Measurements from ENCODE around the gene PRKCH. TPM values are rescaled to one million over a fixed set of nuclear protein-coding genes. Genes with fewer than 3 reads are reported as not detected.

The PRKCH gene
- total RNA-seq, 1 experiment from 2014 or later, result 6.8 TPM

DNA sequence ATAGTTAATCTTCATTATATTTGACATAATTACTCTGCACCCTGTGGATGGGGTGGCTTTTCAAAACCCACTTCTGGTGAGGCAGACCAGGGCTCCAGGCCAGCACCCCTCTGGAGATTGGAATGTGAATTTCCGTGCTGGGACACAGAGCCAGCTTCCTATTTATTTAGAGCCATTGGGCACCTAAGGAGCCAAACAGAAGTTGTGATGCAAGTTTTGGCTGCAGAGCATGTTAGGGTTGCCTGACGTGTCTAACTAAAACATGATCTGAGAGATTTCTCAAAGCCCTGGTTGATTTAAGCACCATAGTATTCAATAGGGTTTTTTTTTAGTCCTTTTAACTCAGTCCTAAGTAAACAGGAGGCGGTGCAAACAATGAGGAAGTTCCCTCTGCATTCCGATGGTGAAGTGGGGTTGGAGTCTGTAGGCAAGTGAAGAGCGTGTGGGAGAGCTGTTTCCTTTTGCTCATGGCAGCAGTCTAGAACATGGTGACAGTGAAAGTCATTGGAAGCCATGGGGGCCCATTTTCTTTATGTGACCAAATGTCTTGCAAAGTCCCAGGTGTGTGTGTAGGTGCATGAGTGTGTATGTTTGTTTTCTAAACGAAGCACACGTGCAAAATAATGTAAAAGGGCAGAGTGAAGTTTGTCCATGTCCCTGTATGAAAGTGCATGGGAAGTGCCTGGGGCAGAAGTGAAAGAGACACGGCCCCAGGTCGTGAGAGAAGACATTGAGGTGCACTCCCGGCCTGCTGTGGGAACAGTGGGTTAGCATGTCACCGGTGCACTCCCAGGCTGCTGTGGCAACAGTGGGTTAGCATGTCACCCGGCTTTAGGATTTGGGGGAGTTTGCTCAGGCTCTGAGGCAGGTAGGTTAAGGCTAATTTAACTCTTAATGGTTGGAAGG is 117.7 kb downstream of the PRKCH start:
- Histone ChIP-seq H3K4me1 (no peaks in the 10 kb centered on the region), H3K27ac (no peak overlapping the region), H3K4me3 (no peak overlapping the region), H3K36me3 (no peaks in the 10 kb centered on the region), H3K27me3 (no peaks in the 10 kb centered on the region), H3K9me3 (replicated peaks) (no peaks in the 10 kb centered on the region)
- DNase-seq, result no peak

DNA sequence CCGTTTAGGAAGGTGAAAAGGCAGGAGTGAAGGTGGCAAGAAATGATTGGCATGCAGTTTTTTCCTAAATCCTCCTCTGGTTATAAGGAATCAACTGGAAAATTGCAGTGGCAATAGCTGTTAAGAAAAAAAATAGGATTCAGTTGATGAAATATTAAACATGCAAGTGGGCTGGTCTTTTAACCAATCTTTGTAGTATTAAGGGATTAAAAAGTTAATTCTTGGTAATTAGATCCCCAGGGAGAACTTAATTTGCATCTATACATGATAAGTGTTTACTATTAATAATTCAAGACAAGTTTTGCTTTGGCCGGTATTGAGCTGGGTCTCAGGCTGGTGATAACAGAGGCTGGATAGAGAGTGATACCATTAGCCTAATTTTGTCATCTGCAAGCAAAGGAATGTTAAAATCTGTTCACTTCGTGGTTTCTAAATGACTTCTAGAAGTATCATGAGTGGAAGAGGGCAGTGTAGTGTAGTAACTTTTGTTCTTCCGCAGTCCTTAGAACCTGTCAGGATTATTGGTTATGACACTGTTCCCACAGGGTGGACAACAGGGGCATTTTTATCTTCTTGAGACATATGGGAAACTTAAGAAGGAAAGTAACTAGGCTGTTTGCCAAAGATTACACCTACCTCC is 118.5 kb downstream of the PRKCH start:
- H3K4me1 ChIP-seq, result no peaks in the 10 kb centered on the region
- no peak for DNase-seq
- no peak overlapping the region for H3K4me3 ChIP-seq
- H3K27me3 ChIP-seq, result no peaks in the 10 kb centered on the region
- no peaks in the 10 kb centered on the region for H3K9me3 ChIP-seq (replicated peaks)
- H3K36me3 ChIP-seq, result no peaks in the 10 kb centered on the region
- H3K27ac ChIP-seq, result no peak overlapping the region

DNA sequence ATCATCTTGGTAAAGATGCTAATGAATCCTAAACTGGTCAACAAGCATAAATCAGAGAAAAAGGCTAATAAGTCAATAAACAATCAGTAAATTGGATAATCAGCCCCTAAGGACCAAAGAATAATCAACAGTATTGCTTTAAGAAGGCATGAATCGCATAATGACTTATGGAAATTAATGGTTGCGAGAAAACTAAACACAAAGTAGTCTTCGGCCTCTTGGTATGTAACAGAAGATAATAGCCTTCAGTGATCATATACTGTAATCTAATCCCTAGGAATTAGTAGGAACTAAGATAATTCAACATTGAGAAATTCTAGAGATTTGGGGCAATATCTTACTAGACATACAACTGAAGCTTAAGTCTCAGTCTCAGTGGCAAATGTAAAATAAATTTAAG is 122.1 kb downstream of the PRKCH start:
- no peak overlapping the region for H3K4me3 ChIP-seq
- DNase-seq, result no peak
- peaks cover 3% of the 10 kb centered on the region; the same call in 1 of the 2 replicates for H3K27me3 ChIP-seq
- no peaks in the 10 kb centered on the region for H3K36me3 ChIP-seq
- no peaks in the 10 kb centered on the region for H3K9me3 ChIP-seq (replicated peaks)
- H3K27ac ChIP-seq, result no peak overlapping the region
- no peaks in the 10 kb centered on the region for H3K4me1 ChIP-seq

DNA sequence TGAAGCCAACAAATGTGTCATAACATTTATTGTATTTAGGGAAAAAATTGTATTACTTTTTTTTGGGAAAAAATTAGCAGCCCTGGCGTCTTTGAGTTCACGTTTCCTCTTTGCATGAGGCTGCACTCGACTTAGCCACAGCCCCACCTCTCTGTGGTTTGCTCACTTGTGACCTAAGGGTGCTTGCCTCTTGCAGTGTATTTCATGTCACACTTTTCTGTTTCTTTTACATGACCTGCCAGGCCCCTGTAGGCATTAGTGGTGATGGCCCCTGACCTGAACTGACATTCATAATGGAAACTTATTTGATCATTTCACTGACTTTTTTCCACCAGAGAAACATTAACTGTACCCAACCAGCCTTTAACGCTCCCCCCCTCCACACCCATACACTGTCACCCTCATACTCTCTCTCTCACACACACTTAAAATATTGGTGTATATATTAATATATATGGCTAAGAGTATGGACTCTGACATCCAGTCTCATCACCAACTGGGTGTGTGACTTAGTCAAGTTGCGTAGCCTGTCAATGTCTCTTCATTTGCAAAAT is 122.9 kb downstream of the PRKCH start:
- Histone ChIP-seq H3K9me3 (replicated peaks) (no peaks in the 10 kb centered on the region), H3K4me3 (no peak overlapping the region), H3K36me3 (no peaks in the 10 kb centered on the region), H3K27ac (no peak overlapping the region), H3K27me3 (peaks cover 3% of the 10 kb centered on the region; the same call in 1 of the 2 replicates), H3K4me1 (no peaks in the 10 kb centered on the region)
- DNase-seq, result no peak

DNA sequence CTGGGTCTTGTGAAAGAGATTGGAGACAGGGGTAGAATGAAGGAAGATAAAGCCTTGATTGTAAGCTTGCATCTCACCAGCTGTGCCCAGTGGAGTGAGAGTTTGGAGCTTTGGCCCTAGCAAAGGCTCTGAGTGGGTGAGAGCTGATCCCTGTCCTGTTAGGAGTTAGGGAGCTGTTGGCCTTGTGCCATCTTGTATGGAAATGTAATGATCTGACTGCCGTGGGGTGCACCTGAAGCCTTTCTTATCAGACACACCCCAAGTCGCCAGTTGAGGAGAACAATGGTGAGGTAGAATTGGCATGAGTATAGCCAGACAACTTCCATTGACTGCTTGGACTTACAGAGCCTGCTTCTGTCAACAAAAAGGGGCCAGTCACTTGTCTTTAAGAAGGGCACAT is 130.1 kb downstream of the PRKCH start:
- peaks cover 3% of the 10 kb centered on the region; the same call in 1 of the 2 replicates for H3K27me3 ChIP-seq
- no peak for DNase-seq
- H3K27ac ChIP-seq, result no peak overlapping the region
- no peaks in the 10 kb centered on the region for H3K36me3 ChIP-seq
- H3K4me1 ChIP-seq, result no peaks in the 10 kb centered on the region
- H3K9me3 ChIP-seq (replicated peaks), result no peaks in the 10 kb centered on the region
- H3K4me3 ChIP-seq, result no peak overlapping the region

DNA sequence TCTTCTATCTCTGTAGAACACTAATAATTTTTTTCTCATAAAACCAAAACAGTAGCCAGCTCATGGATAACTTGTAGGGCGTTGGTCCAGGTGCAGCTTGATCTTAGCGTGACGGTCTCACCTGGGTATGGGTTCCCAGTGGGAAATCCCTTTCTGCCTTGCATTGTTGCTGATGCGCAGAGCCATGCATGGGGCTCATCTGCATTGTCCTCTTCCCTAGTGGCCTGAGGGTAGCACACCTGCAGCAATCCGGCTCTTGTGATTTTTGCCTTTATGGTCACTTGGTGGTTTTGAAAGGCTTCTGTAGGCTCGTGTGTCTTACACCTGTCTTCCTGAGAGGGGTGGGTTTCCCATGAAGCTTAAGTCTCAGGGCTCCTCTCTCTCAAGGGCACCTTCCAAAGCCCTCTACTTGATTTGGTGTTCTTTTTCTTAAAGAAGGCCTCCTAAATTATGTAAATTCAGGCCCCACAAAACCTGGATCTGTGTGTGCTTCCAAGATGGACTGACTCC is 130.6 kb downstream of the PRKCH start:
- H3K27me3 ChIP-seq, result peaks cover 3% of the 10 kb centered on the region; the same call in 1 of the 2 replicates
- no peak overlapping the region for H3K4me3 ChIP-seq
- H3K9me3 ChIP-seq (replicated peaks), result no peaks in the 10 kb centered on the region
- DNase-seq, result no peak
- H3K27ac ChIP-seq, result no peak overlapping the region
- no peaks in the 10 kb centered on the region for H3K4me1 ChIP-seq
- no peaks in the 10 kb centered on the region for H3K36me3 ChIP-seq

DNA sequence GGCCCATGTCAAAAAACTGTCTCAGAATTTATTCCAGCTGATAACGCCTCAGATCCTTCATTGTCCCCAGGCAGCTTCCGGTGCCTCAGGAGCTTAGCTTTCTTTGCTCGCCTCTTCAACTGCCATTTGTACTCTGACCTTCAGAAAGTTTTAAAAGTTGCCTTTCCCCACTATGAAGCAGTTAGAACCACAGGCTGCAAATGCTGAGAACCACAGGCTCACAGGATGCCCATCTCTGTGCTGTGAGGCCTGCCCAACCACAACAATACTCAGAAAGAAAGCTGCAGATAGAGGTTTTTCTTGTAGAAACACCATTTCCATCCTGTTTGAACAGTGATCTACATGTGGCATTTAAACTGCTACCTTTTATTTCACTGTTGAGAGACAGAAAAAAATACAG is 131.1 kb downstream of the PRKCH start:
- peaks cover 3% of the 10 kb centered on the region; the same call in 1 of the 2 replicates for H3K27me3 ChIP-seq

DNA sequence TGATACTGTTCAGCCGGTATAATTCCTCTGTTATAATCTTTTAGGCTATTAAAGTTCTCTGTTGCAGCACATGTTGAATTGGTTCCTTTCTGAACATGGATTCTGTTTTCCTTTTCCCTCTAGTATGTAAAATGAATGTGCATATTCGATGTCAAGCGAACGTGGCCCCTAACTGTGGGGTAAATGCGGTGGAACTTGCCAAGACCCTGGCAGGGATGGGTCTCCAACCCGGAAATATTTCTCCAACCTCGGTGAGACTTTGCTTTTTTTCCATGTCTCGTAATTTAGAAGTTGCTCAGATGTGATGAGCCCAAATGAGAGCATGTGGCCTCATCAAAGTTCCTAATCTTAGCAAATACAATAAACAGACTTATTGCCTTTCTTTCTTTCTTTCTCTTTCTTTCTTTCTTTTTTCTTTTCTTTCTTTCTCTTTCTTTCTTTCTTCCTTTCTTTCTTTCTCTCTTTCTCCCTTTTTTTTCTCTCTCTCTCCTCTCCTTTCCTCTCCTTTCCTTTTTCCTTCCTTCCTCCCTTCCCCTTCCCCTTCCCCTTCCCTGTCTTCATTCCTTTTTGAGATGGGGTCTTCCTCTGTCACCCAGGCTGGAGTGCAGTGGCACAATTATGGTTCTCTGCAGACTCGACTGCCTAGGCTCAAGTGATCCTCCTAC is 131.9 kb downstream of the PRKCH start:
- no peaks in the 10 kb centered on the region for H3K9me3 ChIP-seq (replicated peaks)
- H3K4me1 ChIP-seq, result no peaks in the 10 kb centered on the region
- no peaks in the 10 kb centered on the region for H3K36me3 ChIP-seq
- H3K27me3 ChIP-seq, result peaks cover 2% of the 10 kb centered on the region; the same call in 1 of the 2 replicates
- no peak overlapping the region for H3K27ac ChIP-seq
- no peak overlapping the region for H3K4me3 ChIP-seq
- DNase-seq, result no peak

More for the DNA sequence above, 131.1 kb downstream of the PRKCH start:
- Histone ChIP-seq H3K36me3 (no peaks in the 10 kb centered on the region), H3K9me3 (replicated peaks) (no peaks in the 10 kb centered on the region), H3K4me3 (no peak overlapping the region), H3K27ac (no peak overlapping the region), H3K4me1 (no peaks in the 10 kb centered on the region)
- DNase-seq, result no peak

DNA sequence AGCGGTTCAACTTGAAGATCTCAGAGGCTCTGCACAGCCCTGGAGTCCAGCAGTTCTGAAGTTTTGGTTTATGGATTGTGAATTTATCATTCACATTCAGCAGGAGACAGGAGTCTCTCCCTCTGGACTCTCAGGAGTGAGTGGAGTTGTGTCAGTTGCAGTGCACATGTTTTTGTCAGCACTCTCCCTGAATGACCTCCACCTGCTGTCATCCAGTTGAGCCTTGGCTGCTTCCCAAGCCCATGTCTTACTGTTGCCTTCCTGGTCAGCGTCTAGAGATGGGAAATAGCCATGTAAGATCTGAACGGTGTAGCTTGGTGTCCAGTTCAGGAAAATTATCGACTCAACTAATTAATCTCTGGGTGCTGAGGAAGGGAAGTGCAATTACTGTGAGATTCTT is 133.2 kb downstream of the PRKCH start:
- Histone ChIP-seq H3K4me3 (no peak overlapping the region), H3K4me1 (no peaks in the 10 kb centered on the region), H3K27me3 (no peaks in the 10 kb centered on the region), H3K9me3 (replicated peaks) (no peaks in the 10 kb centered on the region), H3K27ac (no peak overlapping the region), H3K36me3 (no peaks in the 10 kb centered on the region)
- peak in 1 of 2 experiments; percentile 53 for DNase-seq

DNA sequence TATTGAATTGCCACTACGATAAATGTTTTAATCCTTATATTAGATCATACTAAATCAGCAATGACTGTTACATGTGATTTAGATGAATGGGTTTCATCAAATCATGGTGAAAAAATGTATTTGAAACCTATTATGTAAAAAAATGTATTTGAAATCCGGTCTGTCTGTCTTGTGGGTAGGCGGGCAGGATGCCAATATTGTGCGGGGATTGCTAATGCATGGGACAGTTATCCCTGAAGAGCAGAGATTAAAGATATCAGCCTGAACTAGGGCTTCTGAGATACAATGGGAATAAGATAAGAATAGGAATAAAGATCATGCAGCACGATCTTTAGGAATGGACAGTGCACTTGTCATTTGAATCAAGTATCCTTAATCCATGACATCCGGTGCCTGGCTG is 134.0 kb downstream of the PRKCH start:
- Histone ChIP-seq H3K4me1 (no peaks in the 10 kb centered on the region), H3K4me3 (no peak overlapping the region), H3K9me3 (replicated peaks) (no peaks in the 10 kb centered on the region), H3K36me3 (no peaks in the 10 kb centered on the region), H3K27me3 (no peaks in the 10 kb centered on the region), H3K27ac (no peak overlapping the region)
- DNase-seq, result no peak

DNA sequence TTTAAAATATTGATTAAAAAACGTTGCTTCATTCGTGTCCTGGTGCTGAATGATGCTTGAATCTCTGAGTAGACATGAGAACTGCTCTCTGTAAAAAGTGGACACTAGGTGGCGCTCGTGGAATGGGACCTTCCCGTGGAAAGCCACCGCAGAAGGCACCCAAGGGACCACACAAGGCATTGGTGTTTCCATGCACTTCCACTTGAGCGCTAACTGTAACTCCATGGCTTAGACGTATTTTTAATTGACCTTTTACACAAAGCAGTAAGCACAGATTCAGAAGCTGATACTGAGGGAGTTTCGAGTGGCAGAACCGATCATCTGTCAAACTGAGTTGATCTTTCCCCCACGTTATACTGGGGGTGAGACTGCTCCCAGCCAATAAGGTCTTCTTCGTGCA is 135.3 kb downstream of the PRKCH start:
- Histone ChIP-seq H3K4me1 (0 out of 2 replicates have a peak, but pooled peaks cover 4% of the 10 kb centered on the region), H3K27me3 (no peaks in the 10 kb centered on the region), H3K9me3 (replicated peaks) (no peaks in the 10 kb centered on the region), H3K4me3 (no peak overlapping the region), H3K27ac (no peak overlapping the region), H3K36me3 (no peaks in the 10 kb centered on the region)
- DNase-seq, result peak; percentile 75 to 87

DNA sequence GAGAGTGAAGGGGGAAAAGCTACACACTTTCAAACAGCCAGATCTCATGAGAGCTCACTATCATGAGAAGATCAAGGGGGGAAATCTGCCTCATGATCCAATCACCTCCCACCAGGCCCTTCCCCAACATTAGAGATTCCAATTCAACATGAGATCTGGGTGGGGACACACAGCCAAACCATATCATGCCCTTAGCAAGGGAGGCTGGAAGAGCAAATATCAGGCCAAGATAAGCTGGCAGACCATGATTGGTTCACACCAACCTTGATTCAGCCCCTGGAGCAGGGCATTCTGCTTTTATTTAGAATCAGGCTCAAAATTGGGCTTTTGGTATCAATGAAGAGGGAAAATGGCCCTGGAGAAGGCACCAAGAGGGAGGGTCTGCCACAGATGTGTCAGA is 137.4 kb downstream of the PRKCH start:
- H3K27me3 ChIP-seq, result no peaks in the 10 kb centered on the region
- H3K27ac ChIP-seq, result no peak overlapping the region
- DNase-seq, result no peak
- no peaks in the 10 kb centered on the region for H3K36me3 ChIP-seq
- no peak overlapping the region for H3K4me3 ChIP-seq
- no peaks in the 10 kb centered on the region for H3K9me3 ChIP-seq (replicated peaks)
- peaks cover 23% of the 10 kb centered on the region for H3K4me1 ChIP-seq

DNA sequence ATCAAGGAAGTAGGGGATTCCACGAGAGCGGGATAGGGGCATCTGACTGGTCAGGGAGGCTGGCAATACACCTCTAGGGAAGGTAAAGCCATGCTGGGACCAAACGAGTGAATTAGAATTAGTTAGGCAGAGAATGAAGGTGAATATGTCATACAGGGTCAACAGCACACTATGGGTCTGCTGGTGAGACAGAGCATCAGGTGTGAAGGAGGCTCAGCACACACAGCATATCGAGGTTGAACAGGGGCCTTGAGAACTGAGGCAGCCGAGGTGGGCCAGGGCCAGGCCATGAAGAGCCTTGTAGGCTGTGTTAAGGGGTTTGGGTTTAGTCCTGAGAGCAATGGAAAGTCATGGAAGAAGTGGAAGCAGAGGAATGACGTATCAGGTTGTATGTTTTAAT is 137.8 kb downstream of the PRKCH start:
- Histone ChIP-seq H3K27me3 (no peaks in the 10 kb centered on the region), H3K4me3 (no peak overlapping the region), H3K27ac (no peak overlapping the region), H3K9me3 (replicated peaks) (no peaks in the 10 kb centered on the region), H3K36me3 (no peaks in the 10 kb centered on the region), H3K4me1 (peaks cover 26% of the 10 kb centered on the region)
- no peak for DNase-seq

DNA sequence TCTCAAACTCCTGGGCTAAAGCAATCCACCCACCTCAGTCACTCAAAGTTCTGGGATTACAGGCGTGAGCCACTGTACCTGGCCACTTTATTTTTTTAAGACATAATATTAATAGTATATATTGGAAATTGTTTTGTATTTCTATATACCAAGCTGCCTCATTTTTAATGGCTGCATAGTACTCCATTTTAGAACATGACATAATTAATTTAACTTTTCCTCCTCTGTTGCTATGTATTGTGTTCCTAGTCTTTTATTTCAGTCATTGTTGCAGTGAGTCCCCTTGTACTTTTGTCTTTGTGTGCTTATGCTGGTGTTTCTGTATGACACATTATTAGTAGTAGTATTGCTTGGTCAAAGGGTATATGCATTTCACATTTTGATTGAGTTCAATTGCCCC is 138.7 kb downstream of the PRKCH start:
- Histone ChIP-seq H3K36me3 (no peaks in the 10 kb centered on the region), H3K27ac (no peak overlapping the region), H3K4me1 (peaks cover 26% of the 10 kb centered on the region), H3K4me3 (no peak overlapping the region), H3K9me3 (replicated peaks) (no peaks in the 10 kb centered on the region; the same call in 1 of the 2 replicates), H3K27me3 (no peaks in the 10 kb centered on the region)
- DNase-seq, result no peak

All from SJCRH30 (cell line).